ENCODE results near the gene TTC39C.

- TF ChIP-seq, protein P1, sequence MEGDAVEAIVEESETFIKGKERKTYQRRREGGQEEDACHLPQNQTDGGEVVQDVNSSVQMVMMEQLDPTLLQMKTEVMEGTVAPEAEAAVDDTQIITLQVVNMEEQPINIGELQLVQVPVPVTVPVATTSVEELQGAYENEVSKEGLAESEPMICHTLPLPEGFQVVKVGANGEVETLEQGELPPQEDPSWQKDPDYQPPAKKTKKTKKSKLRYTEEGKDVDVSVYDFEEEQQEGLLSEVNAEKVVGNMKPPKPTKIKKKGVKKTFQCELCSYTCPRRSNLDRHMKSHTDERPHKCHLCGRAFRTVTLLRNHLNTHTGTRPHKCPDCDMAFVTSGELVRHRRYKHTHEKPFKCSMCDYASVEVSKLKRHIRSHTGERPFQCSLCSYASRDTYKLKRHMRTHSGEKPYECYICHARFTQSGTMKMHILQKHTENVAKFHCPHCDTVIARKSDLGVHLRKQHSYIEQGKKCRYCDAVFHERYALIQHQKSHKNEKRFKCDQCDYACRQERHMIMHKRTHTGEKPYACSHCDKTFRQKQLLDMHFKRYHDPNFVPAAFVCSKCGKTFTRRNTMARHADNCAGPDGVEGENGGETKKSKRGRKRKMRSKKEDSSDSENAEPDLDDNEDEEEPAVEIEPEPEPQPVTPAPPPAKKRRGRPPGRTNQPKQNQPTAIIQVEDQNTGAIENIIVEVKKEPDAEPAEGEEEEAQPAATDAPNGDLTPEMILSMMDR (IDR thresholded peaks at IDR 0.05; ENCODE audit: low read depth, low read length): no peak
- no peak for TF ChIP-seq EZH2phosphoT487 (IDR thresholded peaks at IDR 0.05; ENCODE audit: low read depth)
Observed at GRCh38 chr18:24031916-24032315, 17.4 kb downstream of the TTC39C start.
